ENCODE data around the gene NAA38. TPM values are rescaled to one million over a fixed set of nuclear protein-coding genes. Genes with fewer than 3 reads are reported as not detected.

NAA38 gene
- total RNA-seq, 1 donor from 2014 or later = 60.2 TPM

DNA sequence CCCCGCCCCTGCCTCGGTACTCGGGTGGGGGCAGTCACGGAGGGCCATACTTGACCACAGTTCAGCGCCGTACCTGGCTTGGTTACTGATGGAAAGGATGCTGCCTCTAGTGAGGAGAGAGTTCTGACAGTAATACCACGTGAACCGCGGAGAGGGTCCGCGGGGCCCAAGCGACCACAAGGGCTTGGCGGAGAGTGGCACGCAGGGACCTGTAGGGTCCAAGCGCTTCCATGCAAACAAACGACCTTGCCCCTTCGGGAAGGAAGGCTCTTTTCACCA lies 14.2 kb downstream of the NAA38 start:
- DNase-seq (ENCODE audit: low read depth) (no peak), FAIRE-seq (no peak)
- peaks cover 47% of the 10 kb centered on the region for H4K20me1 ChIP-seq (ENCODE audit: insufficient read depth, low read length)
- H3K9me3 ChIP-seq (ENCODE audit: insufficient read depth, low read depth, low read length) = no peaks in the 10 kb centered on the region
- Mint-ChIP-seq H3K4me3 (ENCODE audit: unreplicated experiment) (peak overlapping the region; percentile 95), H3K9me3 (ENCODE audit: unreplicated experiment) (no peaks in the 10 kb centered on the region), H3K27ac (ENCODE audit: unreplicated experiment) (peak overlapping the region; percentile 100), H3K4me1 (ENCODE audit: low read depth, unreplicated experiment) (peaks cover 38% of the 10 kb centered on the region), H3K36me3 (ENCODE audit: low read depth, unreplicated experiment) (peaks cover 4% of the 10 kb centered on the region), H3K27me3 (ENCODE audit: low read depth, unreplicated experiment) (no peaks in the 10 kb centered on the region)
- H2AFZ ChIP-seq (ENCODE audit: low read depth, low read length) = no peak overlapping the region
- H3K4me1 ChIP-seq (ENCODE audit: insufficient read depth, low read length) = peaks cover 42% of the 10 kb centered on the region
- peak overlapping the region; percentile 100 for H3K9ac ChIP-seq (ENCODE audit: low read length)
- H3K27ac ChIP-seq (ENCODE audit: low read depth, low read length) = peak overlapping the region; percentile 100
- H3K4me3 ChIP-seq (ENCODE audit: insufficient read depth, low read depth, low read length) = peak overlapping the region; percentile 85
- H3K27me3 ChIP-seq (ENCODE audit: insufficient read depth, low read length) = no peaks in the 10 kb centered on the region
- TF ChIP-seq, protein P1, sequence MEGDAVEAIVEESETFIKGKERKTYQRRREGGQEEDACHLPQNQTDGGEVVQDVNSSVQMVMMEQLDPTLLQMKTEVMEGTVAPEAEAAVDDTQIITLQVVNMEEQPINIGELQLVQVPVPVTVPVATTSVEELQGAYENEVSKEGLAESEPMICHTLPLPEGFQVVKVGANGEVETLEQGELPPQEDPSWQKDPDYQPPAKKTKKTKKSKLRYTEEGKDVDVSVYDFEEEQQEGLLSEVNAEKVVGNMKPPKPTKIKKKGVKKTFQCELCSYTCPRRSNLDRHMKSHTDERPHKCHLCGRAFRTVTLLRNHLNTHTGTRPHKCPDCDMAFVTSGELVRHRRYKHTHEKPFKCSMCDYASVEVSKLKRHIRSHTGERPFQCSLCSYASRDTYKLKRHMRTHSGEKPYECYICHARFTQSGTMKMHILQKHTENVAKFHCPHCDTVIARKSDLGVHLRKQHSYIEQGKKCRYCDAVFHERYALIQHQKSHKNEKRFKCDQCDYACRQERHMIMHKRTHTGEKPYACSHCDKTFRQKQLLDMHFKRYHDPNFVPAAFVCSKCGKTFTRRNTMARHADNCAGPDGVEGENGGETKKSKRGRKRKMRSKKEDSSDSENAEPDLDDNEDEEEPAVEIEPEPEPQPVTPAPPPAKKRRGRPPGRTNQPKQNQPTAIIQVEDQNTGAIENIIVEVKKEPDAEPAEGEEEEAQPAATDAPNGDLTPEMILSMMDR (IDR thresholded peaks at IDR 0.05; ENCODE audit: insufficient read depth, low read depth, low read length) = no peak
- peaks cover 55% of the 10 kb centered on the region for H3K79me2 ChIP-seq (ENCODE audit: insufficient read depth, low read length)
- H3K36me3 ChIP-seq (ENCODE audit: insufficient read depth, low read length) = no peaks in the 10 kb centered on the region
- peak overlapping the region; percentile 99 for H3K4me2 ChIP-seq (ENCODE audit: low read length)

DNA sequence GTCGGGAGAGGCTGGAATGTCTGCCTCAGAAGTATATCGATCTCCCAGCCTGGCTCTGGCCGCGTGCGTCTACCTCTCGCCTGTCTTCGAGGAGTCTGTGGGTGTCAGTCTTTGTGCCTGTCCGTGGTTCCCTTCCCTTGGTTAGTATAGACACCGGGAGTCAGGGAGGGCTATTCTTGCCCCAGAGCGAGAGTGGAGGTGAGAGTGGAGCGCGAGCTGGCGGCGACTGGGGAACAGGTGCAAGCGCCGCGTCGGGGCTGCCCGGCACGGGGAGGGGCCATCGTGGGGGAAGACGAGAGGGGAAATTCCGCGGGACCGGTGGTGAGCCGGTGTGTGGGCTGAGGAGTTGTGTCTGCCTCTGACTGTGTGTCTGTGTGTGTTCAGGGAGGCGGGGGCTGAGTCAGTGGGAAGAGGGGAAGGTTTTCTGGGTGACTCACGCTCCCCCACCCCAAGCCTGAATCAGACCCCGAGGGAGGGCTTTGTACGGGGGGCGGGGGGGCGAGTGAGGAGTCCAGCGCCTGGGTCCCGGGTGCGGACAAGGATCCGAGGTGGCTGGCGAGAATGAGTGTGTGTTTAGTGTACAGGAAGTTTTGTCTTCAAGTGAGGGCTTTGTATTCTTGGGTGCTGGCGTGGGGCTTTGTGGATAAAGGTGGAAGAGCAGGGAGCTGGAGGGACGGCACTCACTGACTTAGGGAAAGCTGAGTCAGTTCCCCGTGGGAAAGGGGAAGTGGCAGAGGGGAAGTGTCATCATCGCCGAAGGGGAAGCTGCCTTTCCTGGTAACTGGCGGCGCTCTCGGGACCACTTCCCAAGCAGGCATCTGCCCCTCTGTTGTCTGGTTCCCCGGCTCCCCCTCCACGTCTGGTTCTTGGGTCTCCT lies 14.7 kb downstream of the NAA38 start:
- peak overlapping the region; percentile 100 for H3K27ac ChIP-seq (ENCODE audit: low read depth, low read length)
- no peak for FAIRE-seq

More for the DNA sequence above, 14.7 kb downstream of the NAA38 start:
- DNase-seq (ENCODE audit: low read depth) = peak; percentile 95
- Histone ChIP-seq H3K27me3 (ENCODE audit: insufficient read depth, low read length) (no peaks in the 10 kb centered on the region), H4K20me1 (ENCODE audit: insufficient read depth, low read length) (peaks cover 47% of the 10 kb centered on the region), H3K9ac (ENCODE audit: low read length) (peak overlapping the region; percentile 100), H3K79me2 (ENCODE audit: insufficient read depth, low read length) (peaks cover 55% of the 10 kb centered on the region), H3K36me3 (ENCODE audit: insufficient read depth, low read length) (no peaks in the 10 kb centered on the region), H2AFZ (ENCODE audit: low read depth, low read length) (no peak overlapping the region), H3K9me3 (ENCODE audit: insufficient read depth, low read depth, low read length) (no peaks in the 10 kb centered on the region), H3K4me3 (ENCODE audit: insufficient read depth, low read depth, low read length) (peak overlapping the region; percentile 85), H3K4me2 (ENCODE audit: low read length) (peak overlapping the region; percentile 99), H3K4me1 (ENCODE audit: insufficient read depth, low read length) (peaks cover 46% of the 10 kb centered on the region)
- peaks cover 39% of the 10 kb centered on the region for H3K4me1 Mint-ChIP-seq (ENCODE audit: low read depth, unreplicated experiment)
- H3K27ac Mint-ChIP-seq (ENCODE audit: unreplicated experiment) = peak overlapping the region; percentile 100
- peak overlapping the region; percentile 95 for H3K4me3 Mint-ChIP-seq (ENCODE audit: unreplicated experiment)
- no peaks in the 10 kb centered on the region for H3K27me3 Mint-ChIP-seq (ENCODE audit: low read depth, unreplicated experiment)
- H3K36me3 Mint-ChIP-seq (ENCODE audit: low read depth, unreplicated experiment) = peaks cover 4% of the 10 kb centered on the region
- H3K9me3 Mint-ChIP-seq (ENCODE audit: unreplicated experiment) = no peaks in the 10 kb centered on the region
- TF ChIP-seq EZH2 (IDR thresholded peaks at IDR 0.05; ENCODE audit: insufficient read depth, low read length) = no peak
- TF ChIP-seq, protein P1 (IDR thresholded peaks at IDR 0.05; ENCODE audit: insufficient read depth, low read depth, low read length) = no peak

Measured in astrocyte (in vitro differentiated cells and primary cell).